Mammary epithelial cell (primary cell): ENCODE results near the gene CLEC2A.

Source experiments
- EZH2 ChIP-seq: IDR thresholded peaks from 2 replicates; pipeline ENCODE4 v1.6.1; 2012; ENCODE audit warnings: low read length, inconsistent platforms, borderline replicate concordance
- TF ChIP-seq, protein P1 (sequence below), 2 donors: IDR thresholded peaks in 1 of 2; conservative IDR thresholded peaks in 1 of 2; 2 replicates each; pipeline ENCODE4 v1.5.1; 2011 to 2012; ENCODE audit warnings: inconsistent platforms in 2 of 2, low read length in 2 of 2, mild to moderate bottlenecking in 2 of 2, control low read depth in 1 of 2, low read depth in 1 of 2; ENCODE audit not compliant: insufficient read depth in 1 of 2; ENCODE audit errors: extremely low read depth in 1 of 2

GRCh38 chr12:9975614-9976013 lies 43.4 kb upstream of the CLEC2A start:
- TF ChIP-seq, protein P1, sequence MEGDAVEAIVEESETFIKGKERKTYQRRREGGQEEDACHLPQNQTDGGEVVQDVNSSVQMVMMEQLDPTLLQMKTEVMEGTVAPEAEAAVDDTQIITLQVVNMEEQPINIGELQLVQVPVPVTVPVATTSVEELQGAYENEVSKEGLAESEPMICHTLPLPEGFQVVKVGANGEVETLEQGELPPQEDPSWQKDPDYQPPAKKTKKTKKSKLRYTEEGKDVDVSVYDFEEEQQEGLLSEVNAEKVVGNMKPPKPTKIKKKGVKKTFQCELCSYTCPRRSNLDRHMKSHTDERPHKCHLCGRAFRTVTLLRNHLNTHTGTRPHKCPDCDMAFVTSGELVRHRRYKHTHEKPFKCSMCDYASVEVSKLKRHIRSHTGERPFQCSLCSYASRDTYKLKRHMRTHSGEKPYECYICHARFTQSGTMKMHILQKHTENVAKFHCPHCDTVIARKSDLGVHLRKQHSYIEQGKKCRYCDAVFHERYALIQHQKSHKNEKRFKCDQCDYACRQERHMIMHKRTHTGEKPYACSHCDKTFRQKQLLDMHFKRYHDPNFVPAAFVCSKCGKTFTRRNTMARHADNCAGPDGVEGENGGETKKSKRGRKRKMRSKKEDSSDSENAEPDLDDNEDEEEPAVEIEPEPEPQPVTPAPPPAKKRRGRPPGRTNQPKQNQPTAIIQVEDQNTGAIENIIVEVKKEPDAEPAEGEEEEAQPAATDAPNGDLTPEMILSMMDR (conservative IDR thresholded peaks at IDR 0.05 in 1 of 2, IDR thresholded peaks at IDR 0.05 in 1 of 2; ENCODE audit: extremely low read depth in 1 of 2, insufficient read depth in 1 of 2, low read depth in 1 of 2, low read length in 2 of 2) = no peak
- TF ChIP-seq EZH2 = no peak
